GM21515 (cell line): ENCODE results near the gene SERINC1.
"Not testable (repeated sequence)": the region's sequence is repeated elsewhere in the genome, so short reads cannot be mapped to it uniquely, and the experiment has no call there.

Experiments used
- ATAC-seq: cut with Tn5 transposase; IDR thresholded peaks from one replicate; pipeline ENCODE4 v1.9.1; 2021; ENCODE audit not compliant: unreplicated experiment

The SERINC1 gene

DNA sequence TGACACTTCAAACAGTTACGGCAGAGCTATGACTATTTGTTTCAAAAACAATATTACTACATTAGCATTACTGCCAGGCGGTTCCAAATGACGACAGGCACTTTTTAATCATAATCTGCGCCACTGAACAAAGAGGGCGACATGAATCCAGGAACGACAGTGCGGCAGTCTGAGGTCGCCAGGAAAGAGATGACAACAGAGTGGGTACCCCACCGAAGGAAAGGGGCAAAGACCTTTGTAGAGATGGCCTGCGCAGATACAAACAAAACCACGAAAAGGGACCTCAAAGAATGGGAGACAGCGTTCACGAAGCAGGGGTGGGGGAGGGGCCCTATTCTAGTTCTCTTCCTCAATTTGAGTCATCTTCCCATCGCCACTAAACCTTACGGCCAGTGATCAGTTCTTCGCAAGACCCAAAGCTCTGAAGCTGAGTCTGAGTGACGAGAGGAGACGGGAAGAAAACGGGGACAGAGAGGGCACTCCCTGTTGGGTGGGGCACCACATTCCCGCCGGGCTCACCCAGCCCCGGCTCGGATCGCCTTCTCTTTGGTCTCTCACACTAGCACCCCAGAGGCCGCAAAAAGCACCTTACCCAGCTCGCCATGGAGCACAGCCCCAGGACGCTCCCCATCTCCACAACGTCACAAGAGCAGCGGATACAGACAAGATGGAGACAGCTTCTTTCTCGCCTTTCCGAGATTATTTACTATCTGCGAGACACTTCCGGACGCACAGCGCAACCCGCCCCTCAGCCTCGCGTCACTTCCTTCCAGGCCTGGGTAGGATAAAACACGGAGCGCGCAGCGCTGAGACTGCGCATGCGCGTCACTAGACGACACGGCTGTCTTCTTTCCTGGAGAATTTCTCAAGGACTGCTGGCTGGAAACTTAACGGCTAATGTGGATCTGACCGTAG lies at the start of gene SERINC1:
SERINC1 (minus strand) TSS at position 701 of the 915 bp plus-strand sequence; CDS start at position 631, 70 bp downstream.
- peak; percentile 99 for ATAC-seq

DNA sequence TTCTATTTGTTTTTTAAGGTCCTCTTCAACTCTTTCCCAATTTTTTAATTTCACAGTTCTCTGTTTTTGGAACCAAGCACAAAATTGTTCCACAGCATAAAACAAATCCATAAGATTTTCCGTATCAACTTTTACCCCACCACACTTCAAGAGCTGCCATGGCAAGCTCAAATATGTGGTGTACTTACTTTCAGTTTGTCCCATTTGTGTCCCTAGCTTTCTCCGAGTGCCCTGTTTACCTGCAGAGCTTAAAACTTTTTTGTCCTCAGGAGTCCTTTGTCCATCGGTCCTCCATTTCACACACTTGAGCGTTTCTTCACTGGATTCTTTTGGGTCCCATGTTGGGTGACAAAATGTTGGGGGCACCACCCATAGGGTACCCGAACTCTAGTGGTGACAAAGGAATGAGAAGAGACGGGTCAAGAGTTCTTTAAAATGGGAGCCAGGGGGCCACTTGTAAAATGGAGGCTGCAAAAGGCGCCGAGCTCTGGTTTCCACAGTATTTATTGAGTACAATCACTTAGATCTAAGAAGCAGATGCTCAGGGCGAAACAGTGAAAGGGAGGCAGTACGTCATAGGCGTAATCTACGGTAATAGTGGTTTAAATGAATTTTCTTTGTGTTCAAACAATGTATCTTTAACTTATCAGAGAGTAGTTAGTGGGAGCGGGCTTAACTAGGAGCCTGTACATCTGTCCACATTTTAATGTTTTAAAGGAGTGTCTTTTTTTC lies 39.8 kb upstream of the SERINC1 start:
- no peak for ATAC-seq

DNA sequence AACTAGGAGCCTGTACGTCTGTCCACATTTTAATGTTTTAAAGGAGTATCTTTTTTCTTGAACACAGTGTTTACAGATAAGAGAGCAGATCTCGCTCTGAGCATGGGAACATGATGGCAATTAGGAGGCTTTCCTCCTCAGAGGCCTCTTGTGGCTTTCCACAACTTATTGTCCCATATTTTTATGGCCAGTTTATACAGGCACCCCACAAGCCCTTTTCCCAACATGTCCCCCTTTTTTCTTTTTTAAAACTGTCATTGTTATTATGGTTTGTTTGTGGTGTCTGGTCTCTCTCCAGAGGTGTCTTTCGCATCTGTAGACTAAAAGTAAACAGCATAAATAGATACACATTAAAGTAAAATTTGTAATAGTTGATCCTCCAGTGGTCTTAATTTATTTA lies 33.6 kb upstream of the SERINC1 start:
- not testable (repeated sequence) for ATAC-seq

DNA sequence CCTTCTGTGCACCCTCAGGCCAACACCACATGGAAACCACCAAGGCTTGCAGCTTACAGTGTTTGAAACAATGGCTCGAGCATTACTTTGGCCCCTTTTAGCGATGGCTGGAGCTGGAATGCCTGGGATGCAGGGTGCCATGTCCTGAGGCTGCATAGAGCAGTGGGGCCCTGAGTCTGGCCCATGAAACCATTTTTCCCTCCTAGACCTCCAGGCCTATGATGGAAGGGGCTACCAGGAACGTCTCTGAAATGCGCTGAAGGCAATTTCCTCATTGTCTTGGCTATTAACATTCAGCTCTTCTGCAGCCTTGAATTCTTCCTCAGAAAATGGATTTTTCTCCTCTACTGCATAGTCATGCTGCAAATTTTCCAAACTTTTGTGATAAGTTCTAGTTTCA lies 29.9 kb upstream of the SERINC1 start:
- ATAC-seq, result no peak

DNA sequence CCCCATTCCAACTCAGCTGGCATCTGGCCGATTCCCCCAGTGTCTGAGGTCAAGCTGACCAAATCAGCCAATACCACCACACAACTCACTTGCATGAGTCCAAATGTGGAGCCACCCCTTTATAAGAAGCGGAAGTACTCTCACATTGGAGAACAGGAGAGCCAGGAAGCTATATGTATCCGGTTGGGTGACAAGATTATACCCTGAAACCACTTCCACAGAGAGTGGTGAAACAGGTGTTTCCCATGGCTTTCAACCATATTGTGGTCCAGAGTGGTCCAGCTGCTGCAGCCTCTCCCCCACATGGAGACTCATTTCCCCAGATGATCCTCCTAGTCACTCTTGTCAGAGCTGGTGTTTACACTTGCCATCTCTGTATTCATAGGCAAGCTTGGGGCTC lies 24.0 kb upstream of the SERINC1 start:
- ATAC-seq, result peak; percentile 52

DNA sequence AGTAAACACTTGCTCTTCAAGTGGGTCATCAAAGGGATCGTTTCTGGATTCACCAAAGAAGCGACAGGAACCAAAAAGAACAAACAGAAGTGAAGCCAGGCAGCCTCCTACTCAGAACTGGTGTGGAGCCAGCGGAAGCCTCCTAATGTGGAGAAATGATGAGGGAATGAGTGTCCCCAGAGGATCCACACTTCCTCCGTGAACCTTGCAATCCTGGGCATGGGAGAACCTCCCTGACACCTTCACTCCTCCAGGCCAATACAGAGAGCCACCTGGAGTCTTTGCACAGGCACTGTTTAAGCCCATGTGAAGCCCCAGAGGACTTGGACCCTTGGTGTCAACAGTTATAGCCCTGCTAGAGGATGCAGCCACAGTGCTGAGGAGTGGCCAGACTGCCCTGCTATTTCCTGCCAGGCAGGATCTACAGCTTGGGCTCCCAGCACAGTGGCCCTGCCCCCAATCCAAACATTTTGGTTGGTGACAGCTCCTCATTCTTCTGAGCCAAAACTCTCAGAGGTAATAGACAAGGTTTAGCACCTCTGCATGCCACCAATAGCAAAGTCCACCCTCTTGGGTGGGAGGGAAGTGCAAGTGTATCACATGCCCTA lies 23.2 kb upstream of the SERINC1 start:
- ATAC-seq, result no peak

DNA sequence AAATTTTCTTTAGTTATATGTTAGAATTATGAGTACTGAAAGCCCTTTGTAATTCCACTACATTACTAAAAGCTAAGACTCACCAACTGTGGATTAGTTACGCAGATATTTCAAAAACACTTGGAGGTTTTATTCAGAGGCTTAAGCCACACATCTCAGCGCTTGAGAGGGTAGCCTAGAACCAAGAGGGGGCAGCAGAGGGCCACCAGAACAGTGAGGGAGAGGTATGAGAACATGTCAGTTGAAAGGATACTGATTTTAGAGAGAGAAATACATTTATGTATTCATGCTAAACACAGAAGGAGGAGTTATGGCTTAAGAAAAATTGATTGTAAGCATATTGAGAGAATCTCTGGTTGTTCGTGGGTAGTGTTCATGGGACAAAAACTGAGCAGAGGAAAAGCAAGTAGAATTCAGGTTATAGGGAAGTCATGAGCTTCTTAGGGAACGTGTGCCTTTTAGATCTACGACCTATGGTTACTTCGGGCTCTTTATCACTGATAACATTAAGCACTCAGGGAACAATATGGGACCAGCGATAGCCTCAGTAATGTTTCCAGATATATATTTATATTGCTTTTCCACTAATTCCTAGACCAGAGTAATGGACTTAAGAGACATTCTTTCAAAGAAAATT lies 20.4 kb upstream of the SERINC1 start:
- peak; percentile 98 for ATAC-seq

DNA sequence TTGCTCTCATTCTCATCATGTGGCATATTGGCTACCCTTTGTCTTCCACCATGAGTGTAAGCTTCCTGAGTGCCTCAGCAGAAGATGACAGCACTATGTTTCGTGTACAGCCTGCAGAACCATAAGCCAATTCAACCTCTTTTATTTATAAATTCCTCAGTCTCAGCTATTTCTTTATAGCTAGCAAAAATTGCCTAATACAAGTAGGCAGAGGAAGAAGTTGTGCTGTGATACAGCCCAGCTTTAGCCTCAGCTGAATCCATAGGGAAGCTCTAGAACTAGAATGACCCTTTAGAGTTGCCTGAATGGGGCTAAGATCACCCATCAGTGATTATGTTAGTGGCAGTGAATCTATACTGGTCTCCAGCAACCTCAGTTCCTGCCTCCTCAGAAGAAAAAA lies 19.0 kb upstream of the SERINC1 start:
- no peak for ATAC-seq

DNA sequence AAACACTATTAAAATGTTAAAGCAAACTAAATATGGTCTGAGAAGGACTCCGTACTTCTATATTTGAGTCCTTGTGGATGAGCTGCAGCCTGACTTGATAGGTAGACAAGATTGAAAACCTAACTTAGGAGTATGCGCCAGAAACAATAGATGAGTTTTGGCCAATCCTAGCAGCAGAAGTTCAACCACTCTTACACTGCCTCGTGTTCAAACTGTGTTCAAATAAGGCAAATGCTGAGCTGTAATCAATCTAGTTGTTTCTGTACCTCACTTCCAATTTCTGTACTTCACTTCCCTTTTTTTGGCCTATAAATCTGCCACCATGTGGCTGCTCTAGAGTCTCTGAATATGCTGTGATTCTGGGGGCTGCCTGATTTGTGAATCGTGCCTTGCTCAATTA lies 13.2 kb upstream of the SERINC1 start:
- peak; percentile 84 for ATAC-seq

DNA sequence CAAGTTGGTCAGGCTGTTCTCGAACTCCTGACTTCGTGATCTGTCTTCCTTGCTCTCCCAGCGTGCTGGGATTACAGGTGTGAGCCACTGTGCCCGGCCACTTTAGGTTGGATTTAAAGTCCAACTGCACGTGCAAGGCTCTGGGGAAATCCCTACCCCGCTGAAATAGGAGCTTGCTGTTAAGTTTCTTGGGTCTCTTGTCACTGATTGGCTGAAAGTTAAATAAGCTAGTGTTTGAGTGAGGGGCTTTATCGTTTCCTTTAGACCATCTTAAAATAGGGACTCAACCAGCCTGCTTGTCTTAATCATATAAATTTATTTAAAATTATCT lies 11.1 kb upstream of the SERINC1 start:
- no peak for ATAC-seq

DNA sequence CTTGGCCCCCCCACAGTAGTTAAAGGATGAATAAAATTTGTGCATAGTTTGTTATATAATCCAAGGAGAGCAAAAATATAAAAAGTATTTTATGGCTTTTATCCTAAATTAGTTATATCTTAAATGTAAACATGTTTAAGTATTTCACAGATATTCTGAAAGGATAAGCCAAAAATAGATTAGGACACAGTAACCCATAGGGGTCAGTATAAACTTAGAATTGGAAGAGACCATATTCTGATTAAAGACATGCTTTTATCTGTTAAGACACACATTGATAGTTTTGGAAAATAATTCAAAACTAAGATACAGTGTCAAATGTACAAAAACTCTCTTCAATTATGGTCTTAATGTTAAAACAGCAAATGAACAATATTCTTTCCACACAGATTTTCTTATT lies 4.5 kb upstream of the SERINC1 start:
- no peak for ATAC-seq

DNA sequence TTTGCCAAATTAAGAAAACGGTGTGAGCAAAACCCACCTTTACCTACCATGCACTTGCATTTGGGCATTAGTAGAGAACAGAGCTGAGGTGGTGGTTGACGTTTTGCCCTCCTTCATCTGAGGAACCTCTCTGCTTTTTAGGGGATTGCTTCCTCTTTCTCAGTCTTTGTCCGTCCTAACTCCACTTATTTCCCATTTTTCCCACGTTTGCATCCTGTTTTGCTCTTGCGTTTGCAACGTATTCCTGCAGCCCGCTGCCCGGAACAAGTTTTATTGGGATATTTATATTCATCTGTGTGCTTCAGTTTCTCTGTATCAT lies 374 bp upstream of the SERINC1 start:
- peak; percentile 54 for ATAC-seq

DNA sequence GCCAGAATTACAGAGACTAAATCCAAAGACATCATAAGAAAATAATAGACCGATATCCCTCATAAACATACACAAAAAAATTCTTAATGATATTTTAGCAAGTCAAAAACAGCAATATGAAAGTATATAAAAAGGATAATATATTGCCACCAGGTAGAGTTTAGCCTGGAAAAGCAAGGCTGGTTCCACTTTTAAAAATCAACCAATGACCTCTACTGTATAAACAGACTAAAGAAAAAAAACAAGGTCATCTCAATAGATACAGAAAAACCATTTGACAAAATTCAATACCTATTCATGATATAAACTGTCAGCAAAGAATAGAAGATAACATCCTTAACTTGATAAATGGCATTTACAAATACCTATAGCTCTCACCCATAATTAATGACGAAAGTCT lies 9.7 kb downstream of the SERINC1 start:
- ATAC-seq, result no peak

DNA sequence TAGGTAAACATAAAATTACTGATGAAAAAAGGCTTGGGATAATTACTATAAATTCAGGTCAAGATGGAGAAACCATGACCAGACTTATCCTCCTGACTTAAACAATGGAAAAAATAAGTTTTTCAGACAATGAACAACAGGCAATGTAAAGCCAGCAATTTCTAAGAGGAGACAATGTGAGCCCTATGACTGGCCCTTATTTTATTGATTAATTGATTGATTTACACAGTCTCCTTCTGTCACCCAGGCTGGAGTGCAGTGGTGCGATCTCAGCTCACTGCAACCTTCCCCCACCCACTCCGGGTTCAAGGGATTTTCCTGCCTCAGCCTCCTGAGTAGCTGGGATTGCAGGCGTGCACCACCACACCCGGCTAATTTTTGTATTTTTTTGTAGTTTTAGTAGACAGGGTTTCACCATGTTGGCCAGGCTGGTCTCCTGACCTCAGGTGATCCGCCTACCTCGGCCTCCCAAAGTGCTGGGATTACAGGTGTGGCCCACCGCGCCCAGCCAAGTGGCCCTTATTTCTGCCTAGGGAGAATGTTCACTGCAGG lies 11.7 kb downstream of the SERINC1 start:
- not testable (repeated sequence) for ATAC-seq

DNA sequence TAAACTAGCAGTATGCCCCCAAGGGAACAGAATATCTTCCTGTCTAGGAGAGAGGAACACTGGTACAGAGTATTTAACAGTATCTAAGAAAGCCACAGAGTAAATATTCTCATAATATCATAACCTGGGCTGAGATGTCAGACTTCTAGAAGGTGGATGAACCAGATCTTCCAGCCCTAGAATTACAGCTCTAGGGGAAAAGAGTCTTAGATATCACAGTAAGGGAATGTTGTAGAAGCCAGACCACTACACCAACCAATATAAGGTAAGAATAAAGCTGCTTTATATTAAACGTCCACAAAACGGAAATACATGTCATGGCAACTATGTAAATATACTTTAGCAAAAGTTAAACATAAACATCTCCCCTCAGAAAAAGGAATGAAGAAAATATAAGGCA lies 12.4 kb downstream of the SERINC1 start:
- ATAC-seq, result no peak

DNA sequence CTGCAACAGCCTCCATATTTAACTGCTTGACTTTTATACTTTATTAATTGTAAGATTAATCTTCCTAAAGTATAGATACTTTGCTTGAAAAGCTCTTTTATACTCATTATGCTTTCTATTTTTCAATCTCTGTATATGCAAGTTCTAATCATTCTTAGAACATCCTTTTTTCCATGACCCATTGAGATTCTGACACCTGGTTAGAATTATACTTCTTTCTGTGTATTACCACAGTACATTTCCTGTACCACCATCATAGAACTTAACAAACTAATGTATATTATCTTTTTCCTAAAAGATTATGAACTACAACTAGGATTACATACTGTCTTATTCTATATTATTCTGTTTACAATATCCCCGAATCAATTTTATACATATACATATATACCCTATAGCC lies 13.5 kb downstream of the SERINC1 start:
- ATAC-seq, result no peak

DNA sequence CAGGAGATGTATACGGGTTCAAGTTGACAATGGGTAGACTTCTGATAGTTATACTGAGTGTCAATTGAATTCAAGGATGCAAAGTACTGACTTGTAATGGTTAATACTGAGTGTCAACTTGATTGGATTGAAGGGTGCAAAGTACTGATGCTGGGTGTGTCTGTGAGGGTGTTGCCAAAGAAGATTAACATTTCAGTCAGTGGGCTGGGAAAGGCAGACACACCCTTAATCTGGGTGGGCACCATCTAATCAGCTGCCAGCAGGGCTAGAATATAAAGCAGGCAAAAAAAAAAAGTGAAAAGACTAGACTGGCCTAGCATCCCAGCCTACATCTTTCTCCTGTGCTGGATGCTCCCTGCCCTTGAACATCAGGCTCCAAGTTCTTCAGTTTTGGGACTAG lies 16.5 kb downstream of the SERINC1 start:
- ATAC-seq, result not testable (repeated sequence)

DNA sequence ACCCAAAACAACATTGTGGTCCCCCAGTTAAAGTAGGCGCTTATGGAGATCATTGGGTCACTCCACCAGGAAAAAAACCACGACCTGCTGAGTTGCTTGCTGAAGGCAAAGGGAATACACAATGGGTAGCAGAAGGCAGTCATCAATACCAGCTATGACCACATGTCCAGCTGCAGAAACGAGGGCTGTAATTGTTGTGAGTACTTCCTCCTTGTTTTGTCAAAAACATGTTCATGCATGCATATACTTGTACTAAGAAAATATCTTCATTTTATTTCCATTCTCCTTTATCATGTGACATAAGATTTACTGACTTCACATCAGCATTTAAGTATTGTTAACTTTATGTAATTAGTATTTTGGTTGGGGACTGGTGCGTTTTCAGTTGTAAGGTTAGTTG lies 16.9 kb downstream of the SERINC1 start:
- ATAC-seq, result no peak

DNA sequence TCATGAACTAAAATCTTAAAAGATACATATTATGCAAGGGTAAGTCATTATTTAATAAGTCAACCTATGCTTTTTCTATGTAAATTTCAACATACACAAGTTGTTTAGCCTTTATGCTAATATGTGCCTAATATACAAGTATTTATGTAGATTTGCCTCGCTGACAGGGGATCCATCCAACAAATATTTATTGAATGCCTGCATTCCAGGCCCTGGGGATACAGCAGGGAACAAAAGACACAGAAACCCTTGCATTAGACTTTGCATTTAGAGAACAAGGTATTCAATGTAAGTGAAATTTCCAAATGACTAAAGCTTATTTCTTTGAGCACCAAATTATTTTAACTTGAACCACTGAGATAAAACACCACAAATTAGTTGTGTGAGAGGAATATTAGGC lies 19.1 kb downstream of the SERINC1 start:
- no peak for ATAC-seq

DNA sequence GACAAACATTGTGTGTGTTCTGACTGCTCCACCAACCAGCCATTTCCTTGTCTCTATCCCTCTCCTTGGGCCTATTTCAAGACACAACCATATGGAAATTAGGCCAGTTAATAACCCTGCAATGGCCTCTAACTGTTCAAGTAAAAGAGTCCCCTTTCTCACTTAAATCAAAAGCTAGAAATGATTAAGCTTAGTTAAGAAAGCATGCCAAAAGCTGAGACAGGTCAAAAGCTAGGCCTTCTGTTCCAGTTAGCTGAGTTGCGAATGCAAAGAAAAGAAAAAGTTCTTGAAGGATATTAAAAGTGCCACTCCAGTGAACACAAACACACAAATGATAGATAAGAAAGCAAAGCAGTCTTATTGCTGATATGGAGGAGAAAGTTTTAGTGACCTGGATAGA lies 22.5 kb downstream of the SERINC1 start:
- no peak for ATAC-seq

DNA sequence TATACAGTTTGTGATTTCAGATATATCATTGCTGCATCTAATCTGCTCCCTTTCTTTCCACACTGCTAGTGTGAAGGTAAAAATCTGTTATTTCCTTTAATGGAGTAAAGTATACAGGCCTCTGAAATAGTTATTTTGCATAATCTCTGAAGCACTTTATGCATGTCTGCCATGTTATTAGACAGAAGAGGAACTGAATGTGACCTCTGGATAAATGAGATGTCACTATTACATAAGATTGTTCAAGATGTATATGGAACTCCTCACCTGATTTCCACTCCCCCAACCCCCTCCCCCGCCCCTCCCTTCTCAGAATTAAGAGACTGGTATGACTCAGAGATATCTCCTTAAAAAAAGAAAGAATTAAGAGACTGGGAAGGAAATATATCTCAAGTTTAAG lies 26.3 kb downstream of the SERINC1 start:
- ATAC-seq, result no peak
